ENCODE measurements around the gene TIMP3. TPM values are rescaled to one million over a fixed set of nuclear protein-coding genes. Genes with fewer than 3 reads are reported as not detected.

TIMP3 gene
- total RNA-seq, 1 experiment from 2014 or later = 14.1 TPM

- no TSS peak for BruUV-seq (replicated peaks)
- Histone ChIP-seq H3K9me3 (ENCODE audit: low read depth, low read length, poor library complexity, severe bottlenecking) (no peaks in the 10 kb centered on the region), H3K27ac (ENCODE audit: low read depth, low read length, poor library complexity, severe bottlenecking) (no peak overlapping the region), H3K27me3 (replicated peaks; ENCODE audit: insufficient read depth, low read depth, low read length, poor library complexity) (peaks cover 9% of the 10 kb centered on the region), H3K4me3 (ENCODE audit: low read depth, low read length, poor library complexity, severe bottlenecking) (no peak overlapping the region), H3K36me3 (ENCODE audit: insufficient read depth, low read length, poor library complexity, severe bottlenecking) (no peaks in the 10 kb centered on the region), H3K4me1 (ENCODE audit: insufficient read depth, low read length, poor library complexity, severe bottlenecking) (no peaks in the 10 kb centered on the region)
- POLR2A ChIA-PET (ENCODE audit: low non-redundant PET) = no interaction called here
- CTCF ChIA-PET = interaction anchor here (2.5 kb wide), 1 partner anchor 135 kb away, joined by 28 read pairs; no protein-coding TSS in a partner anchor
- TF ChIP-seq CTCF (conservative IDR thresholded peaks at IDR 0.05; ENCODE audit: low read depth, low read length) (no peak), EZH2 (IDR thresholded peaks at IDR 0.05; ENCODE audit: borderline replicate concordance, low read depth, low read length, poor library complexity, severe bottlenecking) (no peak)
- intact Hi-C loops (cut with micrococcal nuclease; ENCODE audit: unreplicated experiment) = no loop called here
- no peak for DNase-seq (ENCODE audit: low spot score)
Observed at GRCh38 chr22:32795214-32795596, 6.3 kb upstream of the TIMP3 start.

- DNase-seq (ENCODE audit: low spot score) = peak; percentile 68
- Histone ChIP-seq H3K36me3 (ENCODE audit: insufficient read depth, low read length, poor library complexity, severe bottlenecking) (no peaks in the 10 kb centered on the region), H3K4me3 (ENCODE audit: low read depth, low read length, poor library complexity, severe bottlenecking) (no peak overlapping the region), H3K27me3 (replicated peaks; ENCODE audit: insufficient read depth, low read depth, low read length, poor library complexity) (peaks cover 27% of the 10 kb centered on the region), H3K9me3 (ENCODE audit: low read depth, low read length, poor library complexity, severe bottlenecking) (no peaks in the 10 kb centered on the region), H3K27ac (ENCODE audit: low read depth, low read length, poor library complexity, severe bottlenecking) (no peak overlapping the region), H3K4me1 (ENCODE audit: insufficient read depth, low read length, poor library complexity, severe bottlenecking) (no peaks in the 10 kb centered on the region)
- intact Hi-C loops (cut with micrococcal nuclease; ENCODE audit: unreplicated experiment) = loop anchor here (1.0 to 2.0 kb wide), 2 partner anchors 137 to 268 kb away; no protein-coding TSS in a partner anchor
- CTCF ChIA-PET = interaction anchor here (0.6 to 2.5 kb wide), 6 partner anchors 12 to 322 kb away, joined by 3 to 28 read pairs (median 4); no protein-coding TSS in a partner anchor
- POLR2A ChIA-PET (ENCODE audit: low non-redundant PET) = interaction anchor here (0.6 kb wide), 1 partner anchor 121 kb away, joined by 3 read pairs; no protein-coding TSS in a partner anchor
- no TSS peak for BruUV-seq (replicated peaks)
- TF ChIP-seq CTCF (conservative IDR thresholded peaks at IDR 0.05; ENCODE audit: low read depth, low read length) (peak; percentile 94), EZH2 (IDR thresholded peaks at IDR 0.05; ENCODE audit: borderline replicate concordance, low read depth, low read length, poor library complexity, severe bottlenecking) (no peak)
Observed at GRCh38 chr22:32796865-32797573, 4.5 kb upstream of the TIMP3 start.

- ChIA-PET CTCF (no interaction called here), POLR2A (ENCODE audit: low non-redundant PET) (no interaction called here)
- no peak for DNase-seq (ENCODE audit: low spot score)
- TF ChIP-seq CTCF (conservative IDR thresholded peaks at IDR 0.05; ENCODE audit: low read depth, low read length) = no peak
- Histone ChIP-seq H3K27me3 (replicated peaks; ENCODE audit: insufficient read depth, low read depth, low read length, poor library complexity) (peaks cover 52% of the 10 kb centered on the region), H3K4me3 (ENCODE audit: low read depth, low read length, poor library complexity, severe bottlenecking) (no peak overlapping the region), H3K4me1 (ENCODE audit: insufficient read depth, low read length, poor library complexity, severe bottlenecking) (no peaks in the 10 kb centered on the region), H3K27ac (ENCODE audit: low read depth, low read length, poor library complexity, severe bottlenecking) (no peak overlapping the region), H3K9me3 (ENCODE audit: low read depth, low read length, poor library complexity, severe bottlenecking) (no peaks in the 10 kb centered on the region), H3K36me3 (ENCODE audit: insufficient read depth, low read length, poor library complexity, severe bottlenecking) (no peaks in the 10 kb centered on the region)
- no TSS peak for BruUV-seq (replicated peaks)
- intact Hi-C loops (cut with micrococcal nuclease; ENCODE audit: unreplicated experiment) = no loop called here
Observed at GRCh38 chr22:32799496-32799895, 2.0 kb upstream of the TIMP3 start.

Data from A673 (cell line).